Activated CD8-positive, alpha-beta memory T cell treated with anti-CD3 and anti-CD28 coated beads, Interleukin-2, amount 50 U/mL, for 4 hours (primary cell): Measurements from ENCODE around the gene NDUFV1.
"Not testable (repeated sequence)": the region's sequence is repeated elsewhere in the genome, so short reads cannot be mapped to it uniquely, and the experiment has no call there.

Source experiments
- DNase-seq: peaks from one replicate; pipeline ENCODE4 v3.0.0-alpha.2; 2020

The NDUFV1 gene

DNA sequence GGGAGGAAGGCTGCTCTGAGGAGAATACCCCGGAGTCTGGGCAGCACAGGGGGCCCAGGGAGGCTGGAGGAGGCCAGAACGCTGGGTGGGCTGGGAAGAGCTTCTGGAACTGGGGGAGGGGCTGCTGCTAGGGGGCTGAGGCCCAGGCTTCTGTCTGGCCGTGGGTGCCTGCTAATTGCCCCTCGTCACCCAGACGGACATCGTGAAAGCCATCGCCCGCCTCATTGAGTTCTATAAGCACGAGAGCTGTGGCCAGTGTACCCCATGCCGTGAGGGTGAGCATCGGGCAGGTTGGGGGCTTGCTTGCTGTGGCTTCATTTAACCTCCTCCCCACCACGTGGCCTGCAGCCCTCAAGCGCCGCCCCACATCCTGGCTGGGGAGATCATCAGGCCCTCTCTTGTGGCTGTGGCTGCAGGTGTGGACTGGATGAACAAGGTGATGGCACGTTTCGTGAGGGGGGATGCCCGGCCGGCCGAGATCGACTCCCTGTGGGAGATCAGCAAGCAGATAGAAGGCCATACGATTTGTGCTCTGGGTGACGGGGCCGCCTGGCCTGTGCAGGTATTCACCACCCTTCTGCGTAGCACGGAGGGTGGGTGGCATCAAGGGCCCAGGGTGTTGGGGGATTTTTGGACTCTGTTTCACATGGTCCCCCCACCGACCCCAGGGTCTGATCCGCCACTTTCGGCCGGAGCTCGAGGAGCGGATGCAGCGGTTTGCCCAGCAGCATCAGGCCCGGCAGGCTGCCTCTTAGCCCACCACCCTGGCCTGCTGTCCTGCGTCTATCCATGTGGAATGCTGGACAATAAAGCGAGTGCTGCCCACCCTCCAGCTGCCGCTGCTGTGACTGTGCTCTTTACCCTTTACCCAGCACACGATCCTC lies 5.2 kb downstream of the NDUFV1 start:
- no peak for DNase-seq

GRCh38 chr11:67612751-67613150 lies 6.0 kb downstream of the NDUFV1 start:
- no peak for DNase-seq

DNA sequence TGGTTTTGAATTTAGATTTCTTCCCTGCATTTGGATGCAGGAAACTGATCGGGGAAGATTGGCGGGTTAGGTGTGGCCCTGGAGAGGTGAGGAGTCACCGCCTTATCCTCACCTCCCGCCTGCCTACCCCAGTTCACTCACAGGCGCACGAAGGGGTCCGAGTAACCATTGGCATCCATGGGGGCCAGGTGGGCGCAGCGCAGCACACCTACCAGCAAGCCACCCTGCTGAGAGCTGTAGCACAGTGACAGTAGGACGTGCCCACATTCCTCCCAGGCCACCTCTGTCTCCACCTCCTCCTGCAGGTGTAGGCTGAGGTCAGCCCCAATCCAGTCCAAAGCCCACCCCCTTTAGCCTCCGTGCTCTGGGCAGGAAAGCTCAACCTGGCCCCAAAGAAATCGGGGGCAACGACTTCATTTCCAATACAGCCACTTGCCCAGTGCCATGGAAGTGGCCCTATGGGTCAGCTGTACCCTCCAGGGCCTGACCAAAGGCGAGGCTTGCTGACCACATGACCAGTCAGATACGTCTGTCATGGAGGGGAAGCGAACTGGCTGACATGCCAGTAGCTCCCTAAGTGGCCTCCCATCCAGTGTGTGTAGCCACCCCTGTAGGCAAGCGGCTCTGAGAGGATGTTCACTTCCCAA lies 6.7 kb downstream of the NDUFV1 start:
- no peak for DNase-seq

DNA sequence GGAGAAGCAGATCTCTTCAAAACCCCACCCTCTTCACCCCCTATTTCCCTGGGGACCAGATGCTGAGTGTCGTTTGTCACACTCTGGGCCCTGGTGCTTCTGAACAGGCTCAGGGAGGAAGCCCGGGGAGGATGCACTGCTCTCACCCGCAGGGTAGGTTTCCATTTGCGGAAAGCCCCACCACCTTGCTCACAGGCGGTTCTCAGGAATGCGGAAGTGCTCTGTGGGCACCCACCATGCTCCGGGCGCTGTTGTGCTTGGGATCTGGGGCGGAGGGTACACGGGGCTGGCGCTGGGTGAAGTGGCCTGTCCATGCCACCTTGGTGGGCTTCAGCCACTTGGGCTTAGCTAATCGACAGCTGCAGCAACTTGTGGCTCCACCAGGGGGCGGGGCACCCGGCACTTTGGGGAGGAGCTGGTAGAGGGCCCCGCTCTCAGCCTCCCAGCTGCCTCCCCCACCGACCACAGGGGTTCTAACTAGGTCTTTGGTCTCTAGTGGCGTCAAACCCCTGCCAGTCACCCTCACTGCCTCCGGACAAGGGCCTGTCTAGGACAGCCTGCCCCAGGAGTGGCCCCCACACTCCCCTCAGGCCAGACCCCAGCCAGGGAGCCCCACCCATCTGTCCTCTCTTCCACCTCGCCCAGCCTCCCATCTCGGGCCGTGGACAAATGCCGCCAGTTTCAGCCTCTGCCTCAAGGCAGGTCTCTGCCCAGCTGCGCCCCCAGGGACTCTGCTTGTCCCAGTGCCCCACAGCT lies 7.4 kb downstream of the NDUFV1 start:
- DNase-seq: peak; percentile 77

DNA sequence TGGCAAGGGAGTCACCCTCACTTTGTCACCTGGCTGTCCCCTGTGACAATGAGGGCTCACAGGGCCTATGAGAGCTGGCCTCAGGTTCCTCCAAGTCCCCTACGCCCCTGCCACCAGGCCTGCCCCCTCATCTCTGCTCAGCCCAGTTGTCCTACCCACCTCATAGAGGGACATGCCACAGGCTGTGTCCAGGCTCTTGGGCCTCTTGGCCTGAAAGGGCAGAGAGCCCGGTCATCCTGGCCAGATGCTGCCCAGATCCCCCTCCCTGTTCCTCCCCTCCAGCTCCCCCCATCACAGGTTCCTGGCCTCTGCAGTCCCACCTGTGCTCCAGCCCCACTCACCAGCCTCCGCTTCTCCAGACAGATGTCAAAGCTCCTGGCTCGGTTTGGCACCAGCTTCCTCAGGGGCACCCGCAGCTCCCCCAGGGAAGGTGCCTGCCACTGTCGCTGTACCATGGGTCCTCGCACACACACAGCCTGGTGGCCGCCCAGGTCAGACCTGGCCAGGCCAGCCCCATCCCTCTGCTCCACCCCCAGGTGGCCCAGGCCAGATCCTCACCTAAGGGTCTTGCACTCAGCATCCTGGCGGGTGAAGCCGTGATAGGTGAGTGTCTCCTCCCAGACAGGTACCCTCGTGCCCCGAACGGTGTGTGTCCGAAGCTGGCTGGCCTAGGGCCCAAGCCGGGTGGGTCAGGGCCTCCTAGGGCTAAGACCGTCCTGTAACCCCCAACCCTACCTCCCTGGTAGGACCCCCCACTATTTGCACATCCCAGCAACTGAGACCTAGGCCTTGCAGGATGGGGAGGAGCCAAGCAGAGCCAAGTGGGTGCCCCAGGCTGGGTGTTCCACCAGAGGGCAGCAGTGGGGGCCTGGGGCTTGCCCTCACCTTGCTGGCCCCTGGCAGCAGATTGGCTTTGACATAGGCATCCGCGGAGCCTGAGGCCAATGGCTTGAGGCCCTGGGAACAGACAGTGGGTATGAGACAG lies 8.3 kb downstream of the NDUFV1 start:
- DNase-seq: peak; percentile 52

GRCh38 chr11:67615728-67616430 lies 9.1 kb downstream of the NDUFV1 start:
- no peak for DNase-seq

GRCh38 chr11:67616431-67617242 lies 9.9 kb downstream of the NDUFV1 start:
- DNase-seq: no peak

GRCh38 chr11:67617243-67617953 lies 10.7 kb downstream of the NDUFV1 start:
- DNase-seq: no peak

GRCh38 chr11:67618901-67619659 lies 12.3 kb downstream of the NDUFV1 start:
- not testable (repeated sequence) for DNase-seq

- DNase-seq: not testable (repeated sequence)
These were observed 13.2 kb downstream of the NDUFV1 start for GRCh38 chr11:67619683-67620618.

DNA sequence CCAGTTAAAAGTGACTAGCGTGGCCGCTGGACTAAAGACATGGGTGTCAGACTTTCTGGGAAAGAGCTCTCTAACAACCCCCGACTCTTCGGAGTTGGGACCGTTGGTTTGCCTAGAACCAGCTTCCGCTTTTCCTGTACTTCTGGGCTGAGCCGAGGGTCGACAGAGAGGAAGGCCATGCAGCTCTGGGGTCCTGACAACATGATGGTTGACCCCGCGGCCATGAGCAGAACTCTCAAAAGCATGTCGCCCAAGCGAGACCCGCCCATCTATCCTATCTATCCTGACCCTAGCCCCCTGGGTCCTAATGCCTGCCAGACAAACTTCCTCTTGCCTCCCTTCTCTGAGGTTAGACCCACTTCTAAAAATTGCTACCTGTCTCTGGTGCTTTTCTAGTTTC lies 13.9 kb downstream of the NDUFV1 start:
- not testable (repeated sequence) for DNase-seq

GRCh38 chr11:67621928-67622327 lies 15.2 kb downstream of the NDUFV1 start:
- DNase-seq: not testable (repeated sequence)

DNA sequence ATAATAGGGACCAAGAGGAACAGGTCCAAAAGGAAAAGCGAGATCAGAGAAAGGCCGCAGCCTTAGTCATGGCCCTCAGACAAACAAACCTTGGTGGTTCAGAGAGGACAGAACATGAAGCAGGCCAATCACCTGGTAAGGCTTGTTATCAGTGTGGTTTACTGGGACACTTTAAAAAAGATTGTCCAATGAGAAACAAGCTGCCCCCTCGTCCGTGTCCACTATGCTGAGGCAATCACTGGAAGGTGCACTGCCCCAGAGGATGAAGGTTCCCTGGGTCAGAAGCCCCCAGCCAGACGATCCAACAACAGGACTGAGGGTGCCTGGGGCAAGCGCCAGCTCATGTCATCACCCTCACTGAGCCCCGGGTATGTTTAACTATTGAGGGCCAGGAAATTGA lies 16.2 kb downstream of the NDUFV1 start:
- not testable (repeated sequence) for DNase-seq

- not testable (repeated sequence) for DNase-seq
These were observed 17.1 kb downstream of the NDUFV1 start for GRCh38 chr11:67623795-67624194.

- DNase-seq: not testable (repeated sequence)
These were observed 19.5 kb downstream of the NDUFV1 start for GRCh38 chr11:67626131-67626833.

DNA sequence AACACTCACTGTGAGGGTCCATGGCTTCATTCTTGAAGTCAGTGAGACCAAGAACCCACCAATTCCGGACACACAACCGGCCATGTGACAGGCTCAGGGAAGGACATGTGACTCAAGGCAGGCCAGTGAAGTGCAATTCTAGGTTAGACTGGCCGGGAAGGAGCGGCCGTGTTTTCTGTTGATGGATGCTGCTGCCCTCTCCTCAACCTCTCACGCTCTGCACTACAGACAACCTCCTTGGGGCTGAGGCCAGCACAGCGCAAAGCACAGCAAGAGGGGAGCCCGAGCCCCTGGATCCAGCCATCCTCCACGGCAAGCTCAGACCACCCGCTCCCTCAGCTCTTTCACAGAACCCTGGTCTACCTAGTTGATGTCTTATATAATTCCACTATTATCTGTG lies 20.2 kb downstream of the NDUFV1 start:
- no peak for DNase-seq

GRCh38 chr11:67627441-67627811 lies 20.7 kb downstream of the NDUFV1 start:
- DNase-seq: no peak
